ENCODE measurements around the gene RRAGC.
"Not testable (repeated sequence)": the region's sequence is repeated elsewhere in the genome, so short reads cannot be mapped to it uniquely, and the experiment has no call there.

RRAGC gene

GRCh38 chr1:38812981-38813380 lies 46.6 kb downstream of the RRAGC start:
- no peaks in the 10 kb centered on the region for H3K79me2 ChIP-seq (ENCODE audit: insufficient read depth, low read length)
- H3K9me2 ChIP-seq (replicated peaks; ENCODE audit: insufficient read depth, low read length), result no peaks in the 10 kb centered on the region
- no peak overlapping the region for H3K4me2 ChIP-seq (ENCODE audit: low read depth, low read length, poor library complexity, severe bottlenecking)
- H3K27me3 ChIP-seq (ENCODE audit: low read length), result no peaks in the 10 kb centered on the region
- no peaks in the 10 kb centered on the region for H3K9me3 ChIP-seq (ENCODE audit: insufficient read depth, low read length)
- no peaks in the 10 kb centered on the region for H3F3A ChIP-seq (ENCODE audit: insufficient read depth)
- no peaks in the 10 kb centered on the region for H4K20me1 ChIP-seq (ENCODE audit: low read depth, low read length)
- no peak overlapping the region for H3K4me3 ChIP-seq (ENCODE audit: insufficient read depth, low read length, poor library complexity, severe bottlenecking)
- TF ChIP-seq EZH2phosphoT487 (conservative IDR thresholded peaks at IDR 0.05; ENCODE audit: low read length) (no peak), CTCF (IDR thresholded peaks at IDR 0.05; ENCODE audit: insufficient read depth, low read length, poor library complexity, severe bottlenecking) (no peak)
- no peak overlapping the region for H3K27ac ChIP-seq (ENCODE audit: low read depth, low read length)
- no peak overlapping the region for H2AFZ ChIP-seq (ENCODE audit: low read depth, low read length, severe bottlenecking)
- H3K36me3 ChIP-seq (ENCODE audit: low read length), result no peaks in the 10 kb centered on the region
- H3K9ac ChIP-seq (ENCODE audit: low read length), result no peak overlapping the region

GRCh38 chr1:38811466-38811865 lies 48.1 kb downstream of the RRAGC start:
- H3K36me3 ChIP-seq (ENCODE audit: low read length); H3K4me3 ChIP-seq (ENCODE audit: insufficient read depth, low read length, poor library complexity, severe bottlenecking); H3K27me3 ChIP-seq (ENCODE audit: low read length); H2AFZ ChIP-seq (ENCODE audit: low read depth, low read length, severe bottlenecking); H4K20me1 ChIP-seq (ENCODE audit: low read depth, low read length); H3K4me2 ChIP-seq (ENCODE audit: low read depth, low read length, poor library complexity, severe bottlenecking); H3K9ac ChIP-seq (ENCODE audit: low read length); H3K27ac ChIP-seq (ENCODE audit: low read depth, low read length); H3K79me2 ChIP-seq (ENCODE audit: insufficient read depth, low read length); H3K9me2 ChIP-seq (replicated peaks; ENCODE audit: insufficient read depth, low read length); H3F3A ChIP-seq (ENCODE audit: insufficient read depth); H3K9me3 ChIP-seq (ENCODE audit: insufficient read depth, low read length): not testable (repeated sequence)

- H3K9me3 ChIP-seq (ENCODE audit: insufficient read depth, low read length), result no peaks in the 10 kb centered on the region
- H4K20me1 ChIP-seq (ENCODE audit: low read depth, low read length), result no peaks in the 10 kb centered on the region
- H3K4me3 ChIP-seq (ENCODE audit: insufficient read depth, low read length, poor library complexity, severe bottlenecking), result no peak overlapping the region
- no peaks in the 10 kb centered on the region for H3K36me3 ChIP-seq (ENCODE audit: low read length)
- no peak overlapping the region for H3K4me2 ChIP-seq (ENCODE audit: low read depth, low read length, poor library complexity, severe bottlenecking)
- no peaks in the 10 kb centered on the region for H3F3A ChIP-seq (ENCODE audit: insufficient read depth)
- no peak overlapping the region for H3K27ac ChIP-seq (ENCODE audit: low read depth, low read length)
- no peaks in the 10 kb centered on the region for H3K27me3 ChIP-seq (ENCODE audit: low read length)
- TF ChIP-seq CTCF (IDR thresholded peaks at IDR 0.05; ENCODE audit: insufficient read depth, low read length, poor library complexity, severe bottlenecking) (no peak), EZH2phosphoT487 (conservative IDR thresholded peaks at IDR 0.05; ENCODE audit: low read length) (no peak)
- no peaks in the 10 kb centered on the region for H3K79me2 ChIP-seq (ENCODE audit: insufficient read depth, low read length)
- no peaks in the 10 kb centered on the region for H3K9me2 ChIP-seq (replicated peaks; ENCODE audit: insufficient read depth, low read length)
- H3K9ac ChIP-seq (ENCODE audit: low read length), result no peak overlapping the region
- H2AFZ ChIP-seq (ENCODE audit: low read depth, low read length, severe bottlenecking), result no peak overlapping the region
These were observed 53.5 kb downstream of the RRAGC start for GRCh38 chr1:38806090-38806489.

- Histone ChIP-seq H3K4me2 (ENCODE audit: low read depth, low read length, poor library complexity, severe bottlenecking) (no peak overlapping the region), H4K20me1 (ENCODE audit: low read depth, low read length) (no peaks in the 10 kb centered on the region), H2AFZ (ENCODE audit: low read depth, low read length, severe bottlenecking) (no peak overlapping the region), H3K27ac (ENCODE audit: low read depth, low read length) (no peak overlapping the region), H3K9me2 (replicated peaks; ENCODE audit: insufficient read depth, low read length) (no peaks in the 10 kb centered on the region), H3K9me3 (ENCODE audit: insufficient read depth, low read length) (no peaks in the 10 kb centered on the region), H3F3A (ENCODE audit: insufficient read depth) (no peaks in the 10 kb centered on the region), H3K79me2 (ENCODE audit: insufficient read depth, low read length) (no peaks in the 10 kb centered on the region), H3K4me3 (ENCODE audit: insufficient read depth, low read length, poor library complexity, severe bottlenecking) (no peak overlapping the region), H3K36me3 (ENCODE audit: low read length) (no peaks in the 10 kb centered on the region), H3K27me3 (ENCODE audit: low read length) (no peaks in the 10 kb centered on the region), H3K9ac (ENCODE audit: low read length) (no peak overlapping the region)
- TF ChIP-seq EZH2phosphoT487 (conservative IDR thresholded peaks at IDR 0.05; ENCODE audit: low read length) (no peak), CTCF (IDR thresholded peaks at IDR 0.05; ENCODE audit: insufficient read depth, low read length, poor library complexity, severe bottlenecking) (no peak)
These were observed 54.5 kb downstream of the RRAGC start for GRCh38 chr1:38805036-38805435.

Measured in SU-DHL-6 (cell line).